Body of pancreas (tissue), 4 donors: Measurements from ENCODE around the gene LRP3.

Source experiments
- POLR2A ChIP-seq, 3 donors: fragments of 450-650 bp; IDR thresholded peaks; one replicate each; pipeline ENCODE4 v1.6.1; 2016; ENCODE audit warnings: antibody characterized with exemption in 3 of 3, mild to moderate bottlenecking in 2 of 3
- TF ChIP-seq, protein P1 (sequence below), 7 experiments: fragments of 450-650 bp in 4 of 7; fragments of 200-600 bp in 3 of 7; sonication (generic) in 3 of 7; IDR thresholded peaks; one replicate each; pipeline ENCODE4 v1.5.1; 2016 to 2019; ENCODE audit warnings: antibody characterized with exemption in 7 of 7

DNA sequence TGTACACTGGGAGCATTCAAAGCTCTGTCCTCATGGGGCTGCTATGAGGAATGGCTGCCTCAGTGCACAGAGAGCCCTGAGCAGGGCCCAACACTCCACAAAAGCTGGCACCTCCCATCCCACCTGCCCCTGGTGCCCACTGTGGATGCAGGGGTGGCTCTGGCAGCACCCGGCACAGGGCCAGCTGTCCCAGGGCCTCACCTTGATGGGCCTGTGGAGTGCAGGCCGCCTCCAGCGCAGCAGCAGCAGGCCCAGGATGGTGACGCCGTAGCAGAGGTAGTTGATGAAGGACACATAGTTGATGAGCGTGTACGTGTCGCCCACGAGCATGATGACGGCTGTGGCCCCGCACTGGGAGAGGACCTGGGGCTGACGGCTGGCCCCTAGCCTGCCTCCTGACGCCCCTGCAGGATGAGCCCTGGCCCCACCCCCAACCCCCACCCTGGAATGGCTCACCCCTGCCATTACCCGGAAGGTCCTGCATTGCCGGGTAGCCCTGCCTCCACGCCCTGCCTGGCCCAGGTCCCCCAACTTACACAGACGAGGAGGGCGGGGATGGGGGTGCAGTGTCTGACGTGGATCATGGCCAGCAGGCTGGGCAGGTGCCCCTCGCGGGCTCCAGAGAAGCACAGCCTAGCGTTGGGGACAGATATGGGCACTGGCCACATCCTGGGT, 16.3 kb downstream of the LRP3 start:
- TF ChIP-seq POLR2A (IDR thresholded peaks at IDR 0.05), result no peak
- TF ChIP-seq, protein P1, sequence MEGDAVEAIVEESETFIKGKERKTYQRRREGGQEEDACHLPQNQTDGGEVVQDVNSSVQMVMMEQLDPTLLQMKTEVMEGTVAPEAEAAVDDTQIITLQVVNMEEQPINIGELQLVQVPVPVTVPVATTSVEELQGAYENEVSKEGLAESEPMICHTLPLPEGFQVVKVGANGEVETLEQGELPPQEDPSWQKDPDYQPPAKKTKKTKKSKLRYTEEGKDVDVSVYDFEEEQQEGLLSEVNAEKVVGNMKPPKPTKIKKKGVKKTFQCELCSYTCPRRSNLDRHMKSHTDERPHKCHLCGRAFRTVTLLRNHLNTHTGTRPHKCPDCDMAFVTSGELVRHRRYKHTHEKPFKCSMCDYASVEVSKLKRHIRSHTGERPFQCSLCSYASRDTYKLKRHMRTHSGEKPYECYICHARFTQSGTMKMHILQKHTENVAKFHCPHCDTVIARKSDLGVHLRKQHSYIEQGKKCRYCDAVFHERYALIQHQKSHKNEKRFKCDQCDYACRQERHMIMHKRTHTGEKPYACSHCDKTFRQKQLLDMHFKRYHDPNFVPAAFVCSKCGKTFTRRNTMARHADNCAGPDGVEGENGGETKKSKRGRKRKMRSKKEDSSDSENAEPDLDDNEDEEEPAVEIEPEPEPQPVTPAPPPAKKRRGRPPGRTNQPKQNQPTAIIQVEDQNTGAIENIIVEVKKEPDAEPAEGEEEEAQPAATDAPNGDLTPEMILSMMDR (IDR thresholded peaks at IDR 0.05), result no peak
